Ishikawa (cell line): ENCODE data around the gene BRPF3.

ENCODE experiments used
- CEBPB ChIP-seq: IDR thresholded peaks from 2 replicates; pipeline ENCODE4 v1.6.1; 2012
- CREB1 ChIP-seq: IDR thresholded peaks from 2 replicates; pipeline ENCODE4 v1.6.1; 2012; ENCODE audit warnings: low read depth
- EGR1 ChIP-seq: IDR thresholded peaks from 2 replicates; pipeline ENCODE4 v1.6.1; 2012
- EP300 ChIP-seq: IDR thresholded peaks from 2 replicates; pipeline ENCODE4 v1.6.1; 2012; ENCODE audit warnings: borderline replicate concordance
- FOXM1 ChIP-seq: IDR thresholded peaks from 2 replicates; pipeline ENCODE4 v1.6.1; 2012; ENCODE audit warnings: low read depth, borderline replicate concordance
- NFIC ChIP-seq: IDR thresholded peaks from 2 replicates; pipeline ENCODE4 v1.6.1; 2012
- RAD21 ChIP-seq: IDR thresholded peaks from 2 replicates; pipeline ENCODE4 v1.6.1; 2012; ENCODE audit warnings: low read depth
- TAF1 ChIP-seq: IDR thresholded peaks from 2 replicates; pipeline ENCODE4 v1.6.1; 2012; ENCODE audit warnings: low read depth, mild to moderate bottlenecking
- TCF12 ChIP-seq: IDR thresholded peaks from 2 replicates; pipeline ENCODE4 v1.6.1; 2012; ENCODE audit warnings: low read depth
- TEAD4 ChIP-seq: IDR thresholded peaks from 2 replicates; pipeline ENCODE4 v1.6.1; 2012
- YY1 ChIP-seq: IDR thresholded peaks from 2 replicates; pipeline ENCODE4 v1.6.1; 2012; ENCODE audit warnings: low read depth
- ZBTB7A ChIP-seq: IDR thresholded peaks from 2 replicates; pipeline ENCODE4 v1.6.1; 2012; ENCODE audit warnings: low read depth
- TF ChIP-seq, protein P1 (sequence below): IDR thresholded peaks from 2 replicates; pipeline ENCODE4 v1.6.1; 2012; ENCODE audit warnings: low read depth, mild to moderate bottlenecking
- TF ChIP-seq, protein P2 (sequence below): IDR thresholded peaks from 2 replicates; pipeline ENCODE4 v1.6.1; 2012
- TF ChIP-seq, protein P3 (sequence below): IDR thresholded peaks from 2 replicates; pipeline ENCODE4 v1.6.1; 2012

Gene BRPF3

DNA sequence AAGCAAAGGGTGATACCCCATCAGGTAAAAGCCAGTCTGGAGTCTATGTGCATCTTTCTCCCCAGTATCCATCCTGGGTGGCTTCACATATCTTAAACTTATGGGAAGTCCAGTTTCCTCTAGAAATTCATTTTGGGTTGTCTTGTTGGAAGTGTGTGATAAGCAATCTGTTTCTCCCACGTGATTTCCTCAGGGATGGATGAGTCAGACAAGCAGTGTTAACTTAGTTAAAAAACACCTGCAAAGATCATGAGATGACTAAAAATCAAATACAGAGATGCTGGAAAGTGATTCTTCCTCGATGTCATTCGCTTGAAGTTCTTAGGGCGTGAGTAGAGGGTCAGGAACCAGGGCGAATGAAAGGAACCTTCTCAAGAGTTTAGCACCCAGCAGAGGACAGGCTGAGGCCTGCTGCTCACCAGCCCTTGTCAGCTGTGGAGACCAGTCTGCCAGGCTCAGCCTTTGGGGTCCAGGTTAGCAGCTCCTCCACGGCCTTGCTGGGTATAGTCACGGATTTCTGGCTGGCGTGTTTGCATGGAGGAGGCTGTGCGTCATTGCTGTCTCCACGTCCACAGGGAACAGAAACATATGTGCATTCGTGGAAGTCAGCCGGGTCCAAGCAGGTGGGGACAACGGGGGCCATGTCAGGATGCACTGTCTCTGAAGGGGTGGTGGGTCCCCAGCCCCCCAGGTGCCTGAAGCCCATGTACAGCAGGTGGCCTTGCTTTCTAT lies 70.5 kb downstream of the BRPF3 start:
- TF ChIP-seq ZBTB7A: no peak
- TF ChIP-seq NFIC: no peak
- TF ChIP-seq YY1: no peak
- TF ChIP-seq RAD21: no peak
- no peak for TF ChIP-seq CEBPB
- TF ChIP-seq, protein P1, sequence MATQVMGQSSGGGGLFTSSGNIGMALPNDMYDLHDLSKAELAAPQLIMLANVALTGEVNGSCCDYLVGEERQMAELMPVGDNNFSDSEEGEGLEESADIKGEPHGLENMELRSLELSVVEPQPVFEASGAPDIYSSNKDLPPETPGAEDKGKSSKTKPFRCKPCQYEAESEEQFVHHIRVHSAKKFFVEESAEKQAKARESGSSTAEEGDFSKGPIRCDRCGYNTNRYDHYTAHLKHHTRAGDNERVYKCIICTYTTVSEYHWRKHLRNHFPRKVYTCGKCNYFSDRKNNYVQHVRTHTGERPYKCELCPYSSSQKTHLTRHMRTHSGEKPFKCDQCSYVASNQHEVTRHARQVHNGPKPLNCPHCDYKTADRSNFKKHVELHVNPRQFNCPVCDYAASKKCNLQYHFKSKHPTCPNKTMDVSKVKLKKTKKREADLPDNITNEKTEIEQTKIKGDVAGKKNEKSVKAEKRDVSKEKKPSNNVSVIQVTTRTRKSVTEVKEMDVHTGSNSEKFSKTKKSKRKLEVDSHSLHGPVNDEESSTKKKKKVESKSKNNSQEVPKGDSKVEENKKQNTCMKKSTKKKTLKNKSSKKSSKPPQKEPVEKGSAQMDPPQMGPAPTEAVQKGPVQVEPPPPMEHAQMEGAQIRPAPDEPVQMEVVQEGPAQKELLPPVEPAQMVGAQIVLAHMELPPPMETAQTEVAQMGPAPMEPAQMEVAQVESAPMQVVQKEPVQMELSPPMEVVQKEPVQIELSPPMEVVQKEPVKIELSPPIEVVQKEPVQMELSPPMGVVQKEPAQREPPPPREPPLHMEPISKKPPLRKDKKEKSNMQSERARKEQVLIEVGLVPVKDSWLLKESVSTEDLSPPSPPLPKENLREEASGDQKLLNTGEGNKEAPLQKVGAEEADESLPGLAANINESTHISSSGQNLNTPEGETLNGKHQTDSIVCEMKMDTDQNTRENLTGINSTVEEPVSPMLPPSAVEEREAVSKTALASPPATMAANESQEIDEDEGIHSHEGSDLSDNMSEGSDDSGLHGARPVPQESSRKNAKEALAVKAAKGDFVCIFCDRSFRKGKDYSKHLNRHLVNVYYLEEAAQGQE: no peak
- no peak for TF ChIP-seq TCF12
- TF ChIP-seq TAF1: no peak
- TF ChIP-seq, protein P2, sequence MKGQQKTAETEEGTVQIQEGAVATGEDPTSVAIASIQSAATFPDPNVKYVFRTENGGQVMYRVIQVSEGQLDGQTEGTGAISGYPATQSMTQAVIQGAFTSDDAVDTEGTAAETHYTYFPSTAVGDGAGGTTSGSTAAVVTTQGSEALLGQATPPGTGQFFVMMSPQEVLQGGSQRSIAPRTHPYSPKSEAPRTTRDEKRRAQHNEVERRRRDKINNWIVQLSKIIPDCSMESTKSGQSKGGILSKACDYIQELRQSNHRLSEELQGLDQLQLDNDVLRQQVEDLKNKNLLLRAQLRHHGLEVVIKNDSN: no peak
- TF ChIP-seq, protein P3, sequence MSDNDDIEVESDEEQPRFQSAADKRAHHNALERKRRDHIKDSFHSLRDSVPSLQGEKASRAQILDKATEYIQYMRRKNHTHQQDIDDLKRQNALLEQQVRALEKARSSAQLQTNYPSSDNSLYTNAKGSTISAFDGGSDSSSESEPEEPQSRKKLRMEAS: no peak
- TF ChIP-seq CREB1: no peak
- no peak for TF ChIP-seq EGR1
- no peak for TF ChIP-seq EP300
- no peak for TF ChIP-seq TEAD4

DNA sequence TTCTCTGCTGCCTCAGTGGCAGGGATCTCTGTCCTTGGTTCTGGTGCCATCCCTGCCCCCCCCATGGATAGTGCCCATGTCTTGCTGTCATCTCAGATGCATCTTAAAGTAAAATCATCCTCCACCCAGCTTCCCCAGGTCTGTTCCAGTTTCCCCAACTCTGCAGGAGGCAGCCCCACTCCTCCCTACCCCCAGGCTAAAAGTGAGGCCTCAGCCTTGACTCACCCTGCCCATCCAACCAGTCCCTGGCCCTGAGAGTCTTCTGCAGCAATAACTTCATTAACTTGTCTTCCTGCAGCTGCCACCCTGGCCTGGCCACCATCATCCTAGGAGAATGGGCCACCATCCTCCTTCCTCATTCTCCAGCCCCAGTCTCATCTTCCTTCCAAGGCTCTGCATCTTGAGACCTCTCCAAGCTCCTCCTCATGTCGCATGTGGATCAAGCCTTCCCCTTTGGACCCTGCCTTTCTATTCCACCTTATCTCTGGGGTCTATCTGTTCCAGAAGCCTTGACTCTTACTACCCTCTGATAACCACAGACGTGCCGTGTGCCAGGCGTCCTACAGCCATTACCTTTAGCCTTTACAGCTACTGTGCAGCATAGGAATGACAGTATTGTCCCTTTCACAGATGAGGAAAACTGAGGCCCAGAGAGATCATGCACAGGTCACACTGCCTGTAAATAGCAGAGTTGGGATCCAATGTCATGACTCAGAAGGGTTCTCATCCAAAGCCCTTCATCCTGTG lies 71.4 kb downstream of the BRPF3 start:
- no peak for TF ChIP-seq EP300
- no peak for TF ChIP-seq TCF12
- TF ChIP-seq, protein P2: no peak
- TF ChIP-seq YY1: no peak
- no peak for TF ChIP-seq CREB1
- TF ChIP-seq NFIC: no peak
- TF ChIP-seq RAD21: no peak
- no peak for TF ChIP-seq CEBPB
- no peak for TF ChIP-seq FOXM1
- no peak for TF ChIP-seq EGR1
- TF ChIP-seq, protein P3: no peak
- no peak for TF ChIP-seq TEAD4
- TF ChIP-seq TAF1: no peak
- TF ChIP-seq, protein P1: no peak
- TF ChIP-seq ZBTB7A: no peak

DNA sequence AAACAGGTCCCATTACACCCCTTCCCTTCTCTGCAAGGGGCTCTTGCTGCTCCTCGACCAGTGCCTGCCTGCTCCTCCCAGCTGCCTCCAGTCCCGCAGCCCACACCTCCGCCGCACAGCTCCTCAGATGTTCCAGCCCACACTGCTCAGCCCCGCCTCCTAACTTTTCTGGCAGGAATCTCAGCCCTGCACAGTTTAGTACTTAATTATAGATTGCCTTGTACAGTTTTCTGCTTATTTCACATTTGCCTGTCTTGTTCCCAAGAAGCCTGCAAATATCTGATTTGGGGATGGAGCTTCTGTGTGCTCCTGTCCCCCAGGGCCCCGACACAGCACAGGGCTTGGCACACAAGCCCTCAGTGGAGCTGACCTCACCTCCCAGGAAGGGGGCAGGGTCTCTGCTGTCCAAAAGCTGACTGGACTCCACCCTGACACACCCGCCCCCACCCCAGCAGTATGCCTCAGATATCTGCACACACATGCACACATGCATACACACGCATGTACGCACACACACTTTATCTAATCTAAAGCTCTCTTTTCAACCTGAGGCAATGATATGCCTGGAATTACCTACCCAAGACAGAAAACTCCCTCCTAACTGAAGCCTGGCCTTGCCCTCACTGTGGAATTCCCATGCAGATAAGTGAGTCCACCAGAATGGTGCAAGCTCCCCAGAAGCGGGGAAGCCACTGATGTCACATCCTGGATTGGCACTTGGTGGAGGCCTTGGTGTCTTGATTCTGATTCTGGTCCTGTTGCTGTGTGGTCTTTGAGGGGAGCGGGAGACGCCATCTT lies 72.1 kb downstream of the BRPF3 start:
- TF ChIP-seq YY1 (no peak), TEAD4 (no peak), NFIC (no peak), EP300 (no peak), CREB1 (no peak), TCF12 (no peak), ZBTB7A (no peak), TAF1 (no peak), FOXM1 (no peak), EGR1 (no peak), RAD21 (no peak), CEBPB (no peak)
- TF ChIP-seq, protein P3: no peak
- TF ChIP-seq, protein P2: no peak
- TF ChIP-seq, protein P1: no peak
